ENCODE results near the gene RALGPS2.

Gene RALGPS2

GRCh38 chr1:178724728-178725465 is at the start of gene RALGPS2:
Gene RALGPS2, plus strand, starts transcription at chr1:178725244. Its CDS starts 51,521 bp downstream, at chr1:178776765.
- no peak for DNase-seq

GRCh38 chr1:178679237-178679636 is 45.8 kb upstream of the RALGPS2 start:
- DNase-seq: no peak

- DNase-seq: no peak
These were observed 42.6 kb upstream of the RALGPS2 start for GRCh38 chr1:178682429-178682828.

- DNase-seq: no peak
These were observed 42.2 kb upstream of the RALGPS2 start for GRCh38 chr1:178682886-178683285.

GRCh38 chr1:178683291-178683690 is 41.8 kb upstream of the RALGPS2 start:
- no peak for DNase-seq

- no peak for DNase-seq
These were observed 40.9 kb upstream of the RALGPS2 start for GRCh38 chr1:178684111-178684510.

- DNase-seq: no peak
These were observed 40.5 kb upstream of the RALGPS2 start for GRCh38 chr1:178684542-178685000.

- no peak for DNase-seq
These were observed 38.6 kb upstream of the RALGPS2 start for GRCh38 chr1:178686407-178686806.

- DNase-seq: no peak
These were observed 36.8 kb upstream of the RALGPS2 start for GRCh38 chr1:178688244-178688643.

GRCh38 chr1:178689769-178690168 is 35.3 kb upstream of the RALGPS2 start:
- DNase-seq: no peak

GRCh38 chr1:178690496-178690895 is 34.5 kb upstream of the RALGPS2 start:
- no peak for DNase-seq

GRCh38 chr1:178692564-178693327 is 32.3 kb upstream of the RALGPS2 start:
- no peak for DNase-seq

- no peak for DNase-seq
These were observed 31.7 kb upstream of the RALGPS2 start for GRCh38 chr1:178693366-178693765.

GRCh38 chr1:178694923-178695525 is 30.0 kb upstream of the RALGPS2 start:
- no peak for DNase-seq

GRCh38 chr1:178702146-178702545 is 22.9 kb upstream of the RALGPS2 start:
- DNase-seq: no peak

- no peak for DNase-seq
These were observed 20.2 kb upstream of the RALGPS2 start for GRCh38 chr1:178704833-178705232.

- DNase-seq: no peak
These were observed 18.6 kb upstream of the RALGPS2 start for GRCh38 chr1:178706432-178706831.

- DNase-seq: no peak
These were observed 11.8 kb upstream of the RALGPS2 start for GRCh38 chr1:178713259-178713658.

GRCh38 chr1:178714453-178714852 is 10.6 kb upstream of the RALGPS2 start:
- DNase-seq: no peak

GRCh38 chr1:178716111-178716510 is 8.9 kb upstream of the RALGPS2 start:
- no peak for DNase-seq

GRCh38 chr1:178718520-178718919 is 6.5 kb upstream of the RALGPS2 start:
- no peak for DNase-seq

- DNase-seq: no peak
These were observed 1.5 kb upstream of the RALGPS2 start for GRCh38 chr1:178723546-178723945.

GRCh38 chr1:178724376-178724727 is 692 bp upstream of the RALGPS2 start:
- DNase-seq: no peak
